GM06990 (cell line): Measurements from ENCODE around the gene UNC45A.
"Not testable (repeated sequence)": the region's sequence is repeated elsewhere in the genome, so short reads cannot be mapped to it uniquely, and the experiment has no call there.

Experiments
- DNase-seq: peaks from one replicate; pipeline ENCODE4 v3.0.0-alpha.2; 2011; ENCODE audit not compliant: insufficient read length; ENCODE audit errors: extremely low read depth
- H3K27me3 ChIP-seq: replicated peaks from 2 replicates; pipeline ENCODE4 v1.6.0; 2011; ENCODE audit warnings: low read length; ENCODE audit not compliant: control insufficient read depth, insufficient read depth
- H3K36me3 ChIP-seq: 2 replicates; pipeline ENCODE4 v1.5.1; 2011; ENCODE audit warnings: low read length; ENCODE audit not compliant: control insufficient read depth, insufficient read depth
- H3K4me3 ChIP-seq: replicated peaks from 2 replicates; pipeline ENCODE4 v1.5.1; 2011; ENCODE audit warnings: low read depth, mild to moderate bottlenecking, control low read depth, low read length
- TF ChIP-seq, protein P1 (sequence below): IDR thresholded peaks from 2 replicates; pipeline ENCODE4 v1.5.1; 2011; ENCODE audit warnings: low read length, control low read depth, mild to moderate bottlenecking, inconsistent platforms; ENCODE audit not compliant: insufficient read depth, poor library complexity, severe bottlenecking

The UNC45A gene

DNA sequence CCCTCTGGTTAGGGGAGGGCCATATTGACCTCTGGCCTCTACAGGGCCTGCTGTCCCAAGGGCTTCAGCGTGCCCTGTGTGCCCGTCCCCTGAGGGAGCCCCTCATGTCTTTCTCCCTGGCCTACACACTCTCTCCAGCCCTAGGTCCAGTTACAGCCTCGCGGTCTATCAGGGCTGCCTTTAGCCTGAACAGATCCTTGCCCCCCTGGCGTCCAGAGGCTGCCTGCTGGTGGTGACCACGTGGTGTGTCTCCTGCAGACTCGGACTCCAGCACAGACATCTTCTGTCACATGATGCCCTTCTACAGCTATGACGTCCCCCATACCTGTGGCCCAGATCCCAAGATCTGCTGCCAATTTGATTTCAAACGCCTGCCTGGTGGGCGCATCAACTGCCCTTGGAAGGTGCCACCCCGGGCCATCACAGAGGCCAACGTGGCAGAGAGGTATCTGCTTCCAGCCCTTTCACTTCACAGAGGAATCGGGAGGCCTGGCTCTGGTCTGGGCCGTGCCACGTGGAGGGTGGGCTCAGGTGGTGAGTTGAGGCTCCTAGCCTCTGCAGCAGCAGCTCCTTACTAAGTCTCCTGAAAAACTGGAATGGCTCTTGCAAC lies 27.9 kb upstream of the UNC45A start:
- no peak for DNase-seq
- TF ChIP-seq, protein P1, sequence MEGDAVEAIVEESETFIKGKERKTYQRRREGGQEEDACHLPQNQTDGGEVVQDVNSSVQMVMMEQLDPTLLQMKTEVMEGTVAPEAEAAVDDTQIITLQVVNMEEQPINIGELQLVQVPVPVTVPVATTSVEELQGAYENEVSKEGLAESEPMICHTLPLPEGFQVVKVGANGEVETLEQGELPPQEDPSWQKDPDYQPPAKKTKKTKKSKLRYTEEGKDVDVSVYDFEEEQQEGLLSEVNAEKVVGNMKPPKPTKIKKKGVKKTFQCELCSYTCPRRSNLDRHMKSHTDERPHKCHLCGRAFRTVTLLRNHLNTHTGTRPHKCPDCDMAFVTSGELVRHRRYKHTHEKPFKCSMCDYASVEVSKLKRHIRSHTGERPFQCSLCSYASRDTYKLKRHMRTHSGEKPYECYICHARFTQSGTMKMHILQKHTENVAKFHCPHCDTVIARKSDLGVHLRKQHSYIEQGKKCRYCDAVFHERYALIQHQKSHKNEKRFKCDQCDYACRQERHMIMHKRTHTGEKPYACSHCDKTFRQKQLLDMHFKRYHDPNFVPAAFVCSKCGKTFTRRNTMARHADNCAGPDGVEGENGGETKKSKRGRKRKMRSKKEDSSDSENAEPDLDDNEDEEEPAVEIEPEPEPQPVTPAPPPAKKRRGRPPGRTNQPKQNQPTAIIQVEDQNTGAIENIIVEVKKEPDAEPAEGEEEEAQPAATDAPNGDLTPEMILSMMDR = no peak
- no peak overlapping the region for H3K4me3 ChIP-seq
- H3K27me3 ChIP-seq = no peaks in the 10 kb centered on the region
- H3K36me3 ChIP-seq = peaks cover 52% of the 10 kb centered on the region

DNA sequence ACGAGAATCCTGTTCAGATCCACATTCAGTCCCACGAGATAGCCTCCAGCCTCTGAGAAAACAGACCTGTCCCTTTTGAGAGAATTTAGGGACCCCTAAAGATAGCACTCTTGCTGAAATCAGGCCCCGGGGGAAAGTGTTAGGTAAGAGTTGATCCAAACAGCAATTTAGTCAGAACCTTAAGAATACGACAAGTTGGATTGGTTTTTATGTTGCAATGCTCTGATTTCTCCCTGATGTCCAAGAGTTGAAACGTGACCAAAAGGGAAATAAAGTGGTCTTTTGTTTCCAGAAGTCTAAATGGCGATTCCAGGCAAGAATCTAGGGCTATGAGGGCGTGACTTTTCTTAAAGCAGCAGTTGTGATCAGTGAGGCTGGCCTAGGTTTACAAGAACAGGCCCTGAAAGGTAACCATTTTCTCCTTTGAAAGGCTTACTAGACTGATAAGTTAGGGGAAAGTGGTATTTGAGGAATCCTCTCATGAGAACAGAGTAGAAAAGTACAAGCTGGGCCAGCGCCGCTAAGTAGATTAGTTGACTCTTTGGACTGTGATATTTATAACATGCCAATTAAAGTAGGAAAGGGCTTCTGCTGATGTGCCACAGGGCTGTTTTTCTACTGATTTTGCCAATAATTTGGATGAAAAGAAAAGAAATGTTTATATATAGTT lies 27.1 kb upstream of the UNC45A start:
- H3K36me3 ChIP-seq = peaks cover 60% of the 10 kb centered on the region
- TF ChIP-seq, protein P1 = no peak
- DNase-seq = no peak
- no peak overlapping the region for H3K4me3 ChIP-seq
- no peaks in the 10 kb centered on the region for H3K27me3 ChIP-seq

DNA sequence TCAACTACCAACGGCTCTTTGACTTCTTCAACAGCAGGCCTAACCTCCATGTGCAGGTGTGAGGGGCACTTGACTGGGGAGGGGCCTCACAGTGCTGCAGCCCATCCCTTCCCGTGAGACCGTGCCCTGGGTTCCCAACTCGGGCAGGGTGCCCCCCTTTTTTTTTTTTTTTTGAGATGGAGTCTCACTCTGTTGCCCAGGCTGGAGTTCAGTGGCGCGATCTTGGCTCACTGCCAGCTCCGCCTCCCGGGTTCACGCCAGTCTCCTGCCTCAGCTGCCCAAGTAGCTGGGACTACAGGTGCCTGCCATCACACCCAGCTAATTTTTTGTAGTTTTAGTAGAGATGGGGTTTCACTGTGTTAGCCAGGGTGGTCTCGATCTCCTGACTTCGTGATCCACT lies 25.6 kb upstream of the UNC45A start:
- not testable (repeated sequence) for H3K4me3 ChIP-seq, DNase-seq, H3K27me3 ChIP-seq
- peaks cover 68% of the 10 kb centered on the region for H3K36me3 ChIP-seq

DNA sequence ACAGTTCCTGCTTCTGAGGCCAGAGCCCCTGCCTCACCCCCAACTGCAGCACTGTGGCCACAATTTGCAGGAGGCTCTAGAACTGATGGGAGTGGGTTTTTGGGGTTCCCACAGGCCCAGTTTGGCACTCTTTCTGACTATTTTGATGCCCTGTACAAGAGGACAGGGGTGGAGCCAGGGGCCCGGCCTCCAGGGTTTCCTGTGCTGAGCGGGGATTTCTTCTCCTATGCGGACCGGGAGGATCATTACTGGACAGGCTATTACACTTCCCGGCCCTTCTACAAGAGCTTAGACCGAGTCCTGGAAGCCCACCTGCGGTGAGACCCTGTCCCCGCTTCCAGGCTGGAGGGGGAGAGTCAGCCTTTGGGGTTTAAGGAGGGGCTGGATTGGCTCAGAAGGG lies 25.1 kb upstream of the UNC45A start:
- no peak for DNase-seq
- Histone ChIP-seq H3K27me3 (no peaks in the 10 kb centered on the region), H3K4me3 (no peak overlapping the region), H3K36me3 (peaks cover 72% of the 10 kb centered on the region)
- TF ChIP-seq, protein P1 = no peak

DNA sequence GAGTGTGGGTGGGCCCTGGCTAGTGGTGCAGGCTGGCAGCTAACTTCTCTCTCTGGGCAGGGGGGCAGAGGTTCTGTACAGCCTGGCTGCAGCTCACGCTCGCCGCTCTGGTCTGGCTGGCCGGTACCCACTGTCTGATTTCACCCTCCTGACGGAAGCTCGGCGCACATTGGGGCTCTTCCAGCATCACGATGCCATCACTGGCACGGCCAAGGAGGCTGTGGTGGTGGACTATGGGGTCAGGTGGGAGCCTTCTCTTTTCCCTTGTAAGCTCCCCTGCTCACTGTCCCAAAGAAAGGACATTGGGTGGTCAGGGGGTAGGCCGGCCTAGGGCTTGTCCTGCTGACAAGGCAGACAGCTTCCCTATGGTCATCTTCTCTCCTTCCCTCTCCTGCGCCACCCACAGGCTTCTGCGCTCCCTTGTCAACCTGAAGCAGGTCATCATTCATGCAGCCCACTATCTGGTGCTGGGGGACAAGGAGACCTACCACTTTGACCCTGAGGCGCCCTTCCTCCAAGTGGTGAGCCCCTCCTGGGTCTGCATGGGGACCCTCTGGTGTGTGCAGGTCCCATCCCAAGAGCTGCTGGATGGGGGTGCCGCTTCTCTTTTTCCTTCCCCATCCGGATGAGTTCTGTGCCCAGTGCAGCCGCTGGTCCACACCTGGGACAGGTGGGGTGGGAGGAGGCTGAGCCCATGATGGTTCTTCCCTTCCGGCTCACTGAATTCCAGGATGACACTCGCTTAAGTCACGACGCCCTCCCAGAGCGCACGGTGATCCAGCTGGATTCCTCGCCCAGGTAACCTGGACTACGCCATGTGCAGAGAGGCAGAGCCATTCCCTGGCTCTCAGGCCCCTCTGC lies 24.4 kb upstream of the UNC45A start:
- DNase-seq = no peak
- TF ChIP-seq, protein P1 = no peak
- H3K36me3 ChIP-seq = peaks cover 72% of the 10 kb centered on the region
- no peak overlapping the region for H3K4me3 ChIP-seq
- no peaks in the 10 kb centered on the region for H3K27me3 ChIP-seq

DNA sequence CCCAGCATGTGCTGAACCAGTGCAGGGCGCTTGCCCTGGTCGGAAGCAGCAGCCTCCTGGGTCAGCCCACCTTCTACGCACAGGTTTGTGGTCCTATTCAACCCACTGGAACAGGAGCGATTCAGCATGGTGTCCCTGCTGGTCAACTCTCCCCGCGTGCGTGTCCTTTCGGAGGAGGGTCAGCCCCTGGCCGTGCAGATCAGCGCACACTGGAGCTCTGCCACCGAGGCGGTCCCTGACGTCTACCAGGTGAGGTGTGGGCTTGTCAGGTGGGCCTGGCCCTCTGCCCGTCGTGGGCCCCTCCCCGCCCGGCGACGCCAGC lies 23.8 kb upstream of the UNC45A start:
- Histone ChIP-seq H3K27me3 (no peaks in the 10 kb centered on the region), H3K4me3 (no peak overlapping the region), H3K36me3 (peaks cover 72% of the 10 kb centered on the region)
- TF ChIP-seq, protein P1 = no peak
- no peak for DNase-seq
